Hippocampal formation (tissue), 2 donors: ENCODE measurements around the gene PLA2G5.

Source experiments
- DNase-seq, 2 donors: peaks; one replicate each; lab custom pipeline; 2025; lab: John Stamatoyannopoulos, UW

The PLA2G5 gene

DNA sequence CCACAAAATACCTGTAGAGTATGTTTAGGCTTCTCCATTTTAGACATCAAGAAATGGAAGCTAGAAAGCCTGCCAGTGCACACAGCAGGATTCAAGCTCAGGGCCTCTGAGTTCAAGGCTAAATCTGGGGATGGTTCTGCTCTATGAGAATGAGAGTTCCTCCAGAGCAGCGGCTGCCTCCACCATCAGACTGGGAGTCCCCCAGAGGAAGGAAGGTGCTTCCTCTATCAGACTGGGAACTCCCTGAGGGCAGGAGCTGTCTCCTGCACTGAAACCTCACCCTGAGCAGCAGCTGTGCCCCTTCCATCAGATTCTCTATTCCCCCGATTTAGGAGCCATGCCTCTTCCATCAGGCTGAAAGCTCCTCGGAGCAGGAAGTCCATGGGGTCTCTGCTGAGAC lies 20.1 kb downstream of the PLA2G5 start:
- DNase-seq: no peak

DNA sequence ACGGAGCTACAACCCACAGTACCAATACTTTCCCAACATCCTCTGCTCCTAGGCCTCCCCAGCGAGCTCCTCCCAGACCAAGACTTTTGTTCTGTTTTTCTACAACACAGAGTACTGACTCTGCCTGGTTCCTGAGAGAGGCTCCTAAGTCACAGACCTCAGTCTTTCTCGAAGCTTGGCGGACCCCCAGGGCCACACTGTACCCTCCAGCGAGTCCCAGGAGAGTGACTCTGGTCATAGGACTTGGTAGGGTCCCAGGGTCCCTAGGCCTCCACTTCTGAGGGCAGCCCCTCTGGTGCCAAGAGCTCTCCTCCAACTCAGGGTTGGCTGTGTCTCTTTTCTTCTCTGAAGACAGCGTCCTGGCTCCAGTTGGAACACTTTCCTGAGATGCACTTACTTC lies 20.6 kb downstream of the PLA2G5 start:
- no peak for DNase-seq

DNA sequence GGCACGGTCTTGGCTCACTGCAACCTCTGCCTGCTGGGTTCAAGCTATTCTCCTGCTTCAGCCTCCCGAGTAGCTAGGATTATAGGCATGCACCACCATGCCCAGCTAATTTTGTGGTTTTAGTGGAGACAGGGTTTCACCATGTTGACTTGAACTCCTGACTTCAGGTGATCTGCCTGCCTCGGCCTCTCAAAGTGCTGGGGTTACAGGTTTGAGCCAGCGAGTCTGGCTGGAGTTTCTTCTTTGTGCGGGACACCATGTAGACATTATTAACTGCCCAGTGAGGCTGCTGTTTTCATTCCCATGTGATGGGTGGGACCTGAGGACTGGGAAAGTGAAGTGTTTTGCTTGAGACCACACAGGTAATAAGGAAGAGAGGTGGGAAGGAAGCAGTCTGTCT lies 23.3 kb downstream of the PLA2G5 start:
- DNase-seq: no peak

GRCh38 chr1:20093940-20094391 lies 24.0 kb downstream of the PLA2G5 start:
- DNase-seq: no peak

GRCh38 chr1:20095564-20096434 lies 25.8 kb downstream of the PLA2G5 start:
- DNase-seq: no peak

DNA sequence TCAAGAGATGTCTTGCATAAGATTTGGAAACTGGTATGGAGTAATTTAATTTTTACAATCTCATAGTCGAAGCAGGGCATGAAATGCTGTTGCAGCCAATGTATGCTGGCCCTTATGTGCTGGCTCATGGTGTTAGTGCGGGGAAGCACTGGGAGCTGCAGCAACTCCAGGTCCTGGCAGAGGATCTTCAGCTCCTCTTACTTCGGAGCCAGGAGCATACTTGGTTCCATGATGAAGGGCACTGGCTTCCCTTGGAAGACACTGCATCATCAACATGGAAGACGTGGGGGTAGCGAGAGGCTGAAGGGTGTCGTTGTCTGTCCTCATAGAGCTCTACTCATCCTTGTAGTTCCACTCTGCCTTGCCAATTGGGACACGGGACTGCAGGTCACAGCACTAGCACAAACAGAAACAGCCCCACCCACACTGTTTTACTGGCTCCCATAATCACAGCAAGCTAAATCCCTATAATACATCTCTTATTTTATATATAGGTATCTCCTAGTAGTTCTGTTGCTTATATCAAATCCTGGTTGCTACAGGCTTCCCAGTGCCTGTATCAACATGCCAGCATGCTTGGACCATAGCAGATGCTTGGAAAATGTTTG lies 26.9 kb downstream of the PLA2G5 start:
- no peak for DNase-seq

GRCh38 chr1:20099533-20099932 lies 29.5 kb downstream of the PLA2G5 start:
- no peak for DNase-seq

DNA sequence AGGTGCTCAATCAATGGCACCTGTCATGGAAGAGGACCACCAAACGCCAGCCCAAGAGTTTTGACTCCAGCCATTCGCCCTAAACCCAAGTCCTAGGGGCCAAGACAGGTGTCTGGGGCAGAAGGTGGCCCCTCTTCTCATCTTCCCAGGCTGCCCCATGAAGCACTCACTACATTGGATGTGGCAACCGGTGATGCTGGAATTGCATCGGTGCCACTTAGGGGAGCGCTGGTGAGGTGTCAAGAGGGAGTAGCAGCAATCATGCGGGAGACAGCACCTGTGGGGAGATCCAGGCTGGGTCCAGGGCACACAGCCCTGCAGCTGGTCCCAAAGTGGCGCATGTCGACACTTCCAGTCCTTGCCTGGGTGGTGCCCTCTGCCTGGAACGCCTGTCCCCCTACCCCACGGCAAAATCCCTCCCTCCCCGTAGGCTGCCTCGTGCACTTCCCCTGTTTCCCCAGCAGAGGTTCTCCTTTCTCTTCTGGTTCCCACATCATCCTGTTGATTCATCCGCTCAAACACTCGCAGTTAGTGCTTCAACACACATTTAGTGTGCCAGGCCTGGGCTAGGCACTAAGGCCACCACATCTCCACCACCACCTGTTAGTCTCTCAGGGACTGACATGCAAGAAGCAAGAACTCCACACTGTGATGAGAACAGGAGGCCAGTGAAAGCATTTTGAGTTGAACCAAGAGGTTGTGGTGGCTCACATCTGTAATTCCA lies 30.8 kb downstream of the PLA2G5 start:
- peak in 1 of 2 donors; percentile 16 for DNase-seq

DNA sequence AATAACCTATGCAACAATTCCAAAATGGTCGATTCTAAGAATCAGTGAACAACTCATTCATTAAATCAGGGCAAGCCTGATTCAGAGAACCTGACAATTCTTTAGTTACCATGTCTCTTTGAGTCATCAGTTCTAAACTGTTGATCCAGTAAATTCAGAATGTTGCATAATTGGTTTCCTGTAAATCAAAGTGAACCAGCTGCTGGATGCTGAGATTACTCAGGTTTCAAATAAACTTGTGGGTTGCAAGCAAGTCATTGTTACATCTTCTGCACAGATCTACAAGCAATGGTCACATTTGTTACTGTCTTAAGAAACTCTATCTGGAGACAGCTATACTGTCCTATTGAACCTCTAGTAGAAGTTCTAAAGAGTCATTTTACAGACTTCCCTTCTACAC lies 32.9 kb downstream of the PLA2G5 start:
- DNase-seq: no peak

DNA sequence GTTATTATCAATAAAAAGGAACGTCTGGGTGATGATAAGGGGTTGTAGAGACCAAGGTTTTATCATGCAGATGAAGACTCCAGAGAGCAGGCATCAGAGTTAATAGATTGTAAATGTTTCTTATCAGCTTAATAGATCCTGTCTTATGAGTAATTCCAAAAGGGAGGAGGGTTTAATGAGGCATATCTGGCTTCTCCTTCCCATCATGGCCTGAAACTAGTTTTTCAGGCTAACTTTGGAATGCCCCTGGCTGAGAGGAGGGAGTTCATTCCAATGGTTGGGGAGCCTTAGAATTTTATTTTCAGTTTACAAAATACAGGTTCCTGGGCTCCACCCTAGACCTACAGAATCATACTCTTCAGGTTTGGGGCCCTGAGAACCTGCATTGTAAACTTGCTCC lies 35.9 kb downstream of the PLA2G5 start:
- no peak for DNase-seq

DNA sequence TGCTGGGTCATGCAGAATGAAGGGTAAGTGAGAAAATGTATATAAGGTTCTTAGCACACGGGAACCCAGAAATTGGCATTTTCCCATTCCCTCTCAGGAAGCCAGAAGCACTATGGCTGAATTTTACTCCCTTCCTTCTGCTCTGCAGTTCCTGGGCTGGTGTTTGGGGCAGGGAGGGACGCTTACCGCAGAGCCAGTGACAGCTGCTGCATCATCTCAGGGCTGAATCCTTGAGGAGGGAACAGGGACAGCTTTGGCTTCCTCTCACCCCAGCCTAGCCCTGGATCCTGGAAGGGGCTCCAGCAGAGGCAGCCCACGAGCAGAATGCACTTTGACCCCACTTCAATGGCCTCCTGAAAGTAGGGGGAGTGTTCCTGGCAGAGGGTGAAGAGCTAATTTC lies 37.4 kb downstream of the PLA2G5 start:
- no peak for DNase-seq

DNA sequence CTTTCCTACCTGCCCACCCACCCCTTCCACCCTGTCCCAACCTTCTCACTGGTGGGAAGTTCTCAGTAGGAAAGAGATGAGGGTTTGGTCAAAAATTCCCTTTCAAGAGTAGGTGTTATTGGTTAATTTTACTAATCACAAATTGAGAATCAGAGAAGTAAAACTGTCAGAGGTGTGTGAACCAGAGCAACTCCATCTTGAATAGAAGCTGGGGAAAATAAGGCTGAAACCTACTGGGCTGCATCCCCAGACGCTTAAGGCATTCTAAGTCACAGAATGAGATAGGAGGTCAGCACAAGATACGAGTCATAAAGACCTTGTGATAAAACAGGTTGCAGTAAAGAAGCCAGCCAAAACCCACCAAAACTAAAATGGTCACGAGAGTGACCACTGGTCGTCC lies 37.8 kb downstream of the PLA2G5 start:
- DNase-seq: no peak

GRCh38 chr1:20108366-20109123 lies 38.6 kb downstream of the PLA2G5 start:
- no peak for DNase-seq

- DNase-seq: no peak
These were observed 39.3 kb downstream of the PLA2G5 start for GRCh38 chr1:20109223-20109856.

DNA sequence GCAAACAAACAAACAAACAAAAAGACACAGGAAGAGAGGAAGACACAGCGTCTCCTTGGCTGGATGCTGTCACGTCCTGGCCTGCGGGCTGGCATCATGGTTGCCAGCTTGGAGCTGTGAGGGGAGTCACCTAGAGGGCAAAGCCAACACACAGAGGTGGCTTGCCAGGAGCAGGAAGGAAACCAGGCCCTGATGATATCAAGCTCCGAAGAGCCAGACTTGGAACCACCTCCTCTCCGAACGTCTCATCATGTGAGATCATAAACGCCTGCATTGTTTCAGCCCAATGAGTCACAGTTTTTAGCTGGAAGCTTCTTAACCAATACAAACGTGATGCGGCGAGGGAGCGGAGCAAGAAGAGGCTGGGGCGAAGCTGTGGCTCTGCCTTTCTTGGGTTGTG lies 40.7 kb downstream of the PLA2G5 start:
- no peak for DNase-seq

- no peak for DNase-seq
These were observed 41.5 kb downstream of the PLA2G5 start for GRCh38 chr1:20111452-20111851.

DNA sequence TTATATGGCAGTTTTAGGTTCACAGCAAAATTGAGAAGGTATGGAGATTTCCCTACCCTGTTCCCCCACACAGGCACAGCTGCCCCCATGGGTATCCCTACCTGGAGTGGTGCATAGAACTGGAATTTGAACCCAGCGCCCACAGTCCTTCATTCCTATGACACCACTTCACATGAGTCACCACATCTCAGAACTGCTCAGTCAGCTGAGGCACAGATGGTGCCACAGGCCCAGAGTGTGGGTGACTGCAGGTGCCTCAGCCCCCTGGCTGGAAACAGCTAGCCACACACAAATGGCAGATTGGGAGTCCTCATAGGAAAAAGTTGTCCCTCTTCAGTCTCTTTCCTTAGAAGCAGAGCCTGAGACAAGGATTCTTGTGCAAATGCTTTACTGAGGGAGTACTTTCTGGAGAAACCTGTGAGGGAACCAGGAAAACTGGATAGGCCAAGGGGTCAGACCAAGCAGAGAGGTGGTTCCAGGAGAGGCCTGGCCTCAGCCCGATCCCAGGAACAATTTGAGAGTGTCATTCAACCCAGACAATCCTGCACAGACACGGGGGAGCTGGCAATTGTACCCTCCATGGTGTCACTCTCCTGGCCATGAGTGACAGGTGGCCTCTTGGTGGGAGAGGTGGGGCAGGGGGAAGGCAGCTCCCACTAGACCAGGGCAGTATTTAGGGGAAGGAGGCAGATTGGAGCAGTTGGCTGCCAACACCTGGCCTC lies 42.4 kb downstream of the PLA2G5 start:
- no peak for DNase-seq

GRCh38 chr1:20114021-20114648 lies 44.1 kb downstream of the PLA2G5 start:
- DNase-seq: no peak

GRCh38 chr1:20115479-20115878 lies 45.5 kb downstream of the PLA2G5 start:
- DNase-seq: no peak

GRCh38 chr1:20115916-20116315 lies 45.9 kb downstream of the PLA2G5 start:
- DNase-seq: no peak
